ENCODE data around the gene VSTM4. TPM values are rescaled to one million over a fixed set of nuclear protein-coding genes. Genes with fewer than 3 reads are reported as not detected.

The VSTM4 gene
- total RNA-seq, 4 donors from 2014 or later: 11.8 to 26.2 (median 19.7) TPM

DNA sequence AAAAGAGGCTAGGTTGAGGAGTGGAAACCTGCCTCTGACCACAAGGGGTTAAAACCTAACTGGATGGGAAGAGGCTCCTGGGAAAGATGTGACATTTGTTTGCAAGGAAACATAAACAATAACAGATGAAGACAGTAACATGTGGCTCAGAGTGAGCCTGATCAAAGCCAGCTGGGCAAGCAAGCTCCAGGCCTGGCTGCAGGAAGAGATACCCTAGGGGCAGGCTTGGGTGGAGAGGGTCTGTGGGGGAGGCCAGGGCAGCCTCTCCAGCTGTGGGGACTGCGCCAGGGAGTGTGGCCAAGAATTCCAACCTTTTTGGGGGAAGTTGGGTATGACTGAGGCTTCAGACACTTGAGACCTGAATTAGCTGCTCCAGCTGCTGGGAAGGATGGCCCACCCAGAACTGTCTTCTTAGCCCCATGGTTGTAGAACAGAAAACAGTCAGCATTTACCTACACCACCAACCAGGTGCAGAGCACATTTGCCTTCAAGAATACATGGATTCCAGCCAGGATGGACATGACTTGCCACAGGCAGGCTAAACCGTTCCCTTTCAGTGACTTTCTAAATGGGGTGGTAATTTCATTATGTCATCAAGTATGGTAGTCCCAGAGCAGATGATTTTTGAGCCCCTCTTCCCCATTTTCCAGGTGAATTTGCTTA, 28.9 kb upstream of the VSTM4 start:
- DNase-seq (ENCODE audit: low spot score) (no peak), ATAC-seq (ENCODE audit: low FRiP score) (no peak)
- TF ChIP-seq, protein P1, sequence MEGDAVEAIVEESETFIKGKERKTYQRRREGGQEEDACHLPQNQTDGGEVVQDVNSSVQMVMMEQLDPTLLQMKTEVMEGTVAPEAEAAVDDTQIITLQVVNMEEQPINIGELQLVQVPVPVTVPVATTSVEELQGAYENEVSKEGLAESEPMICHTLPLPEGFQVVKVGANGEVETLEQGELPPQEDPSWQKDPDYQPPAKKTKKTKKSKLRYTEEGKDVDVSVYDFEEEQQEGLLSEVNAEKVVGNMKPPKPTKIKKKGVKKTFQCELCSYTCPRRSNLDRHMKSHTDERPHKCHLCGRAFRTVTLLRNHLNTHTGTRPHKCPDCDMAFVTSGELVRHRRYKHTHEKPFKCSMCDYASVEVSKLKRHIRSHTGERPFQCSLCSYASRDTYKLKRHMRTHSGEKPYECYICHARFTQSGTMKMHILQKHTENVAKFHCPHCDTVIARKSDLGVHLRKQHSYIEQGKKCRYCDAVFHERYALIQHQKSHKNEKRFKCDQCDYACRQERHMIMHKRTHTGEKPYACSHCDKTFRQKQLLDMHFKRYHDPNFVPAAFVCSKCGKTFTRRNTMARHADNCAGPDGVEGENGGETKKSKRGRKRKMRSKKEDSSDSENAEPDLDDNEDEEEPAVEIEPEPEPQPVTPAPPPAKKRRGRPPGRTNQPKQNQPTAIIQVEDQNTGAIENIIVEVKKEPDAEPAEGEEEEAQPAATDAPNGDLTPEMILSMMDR (IDR thresholded peaks at IDR 0.05): no peak

DNA sequence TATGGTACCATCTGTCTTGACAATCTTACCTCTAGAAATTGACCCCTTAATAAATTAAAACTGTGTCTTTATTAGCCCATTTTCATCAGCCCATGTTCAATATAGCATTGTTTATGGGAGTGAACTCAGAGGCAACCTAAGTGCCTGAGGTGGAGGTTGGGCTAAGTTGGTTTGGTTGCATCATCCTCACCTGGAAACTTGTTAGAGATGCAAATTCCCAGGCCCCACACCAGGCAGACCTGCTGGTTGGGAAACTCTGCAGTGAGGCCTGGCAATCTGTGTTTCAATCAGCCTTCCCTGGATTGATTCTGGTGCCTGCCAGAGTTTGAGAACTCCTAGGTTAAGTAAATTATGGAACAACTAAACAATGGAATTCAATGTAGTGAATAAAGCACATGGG, 27.9 kb upstream of the VSTM4 start:
- DNase-seq (ENCODE audit: low spot score) (no peak), ATAC-seq (ENCODE audit: low FRiP score) (no peak)

GRCh38 chr10:49141541-49142332, 26.4 kb upstream of the VSTM4 start:
- TF ChIP-seq, protein P1 (IDR thresholded peaks at IDR 0.05): no peak
- no peak for DNase-seq (ENCODE audit: low spot score)
- no peak for ATAC-seq (ENCODE audit: low FRiP score)

More for the DNA sequence above, 27.9 kb upstream of the VSTM4 start:
- TF ChIP-seq, protein P1 (IDR thresholded peaks at IDR 0.05): no peak

- TF ChIP-seq, protein P1 (IDR thresholded peaks at IDR 0.05): no peak
- DNase-seq (ENCODE audit: low spot score) (no peak), ATAC-seq (ENCODE audit: low FRiP score) (no peak)
Observed at GRCh38 chr10:49140304-49141177, 25.2 kb upstream of the VSTM4 start.

GRCh38 chr10:49139846-49140195, 24.5 kb upstream of the VSTM4 start:
- ATAC-seq (ENCODE audit: low FRiP score): no peak
- TF ChIP-seq, protein P1 (IDR thresholded peaks at IDR 0.05): no peak

DNA sequence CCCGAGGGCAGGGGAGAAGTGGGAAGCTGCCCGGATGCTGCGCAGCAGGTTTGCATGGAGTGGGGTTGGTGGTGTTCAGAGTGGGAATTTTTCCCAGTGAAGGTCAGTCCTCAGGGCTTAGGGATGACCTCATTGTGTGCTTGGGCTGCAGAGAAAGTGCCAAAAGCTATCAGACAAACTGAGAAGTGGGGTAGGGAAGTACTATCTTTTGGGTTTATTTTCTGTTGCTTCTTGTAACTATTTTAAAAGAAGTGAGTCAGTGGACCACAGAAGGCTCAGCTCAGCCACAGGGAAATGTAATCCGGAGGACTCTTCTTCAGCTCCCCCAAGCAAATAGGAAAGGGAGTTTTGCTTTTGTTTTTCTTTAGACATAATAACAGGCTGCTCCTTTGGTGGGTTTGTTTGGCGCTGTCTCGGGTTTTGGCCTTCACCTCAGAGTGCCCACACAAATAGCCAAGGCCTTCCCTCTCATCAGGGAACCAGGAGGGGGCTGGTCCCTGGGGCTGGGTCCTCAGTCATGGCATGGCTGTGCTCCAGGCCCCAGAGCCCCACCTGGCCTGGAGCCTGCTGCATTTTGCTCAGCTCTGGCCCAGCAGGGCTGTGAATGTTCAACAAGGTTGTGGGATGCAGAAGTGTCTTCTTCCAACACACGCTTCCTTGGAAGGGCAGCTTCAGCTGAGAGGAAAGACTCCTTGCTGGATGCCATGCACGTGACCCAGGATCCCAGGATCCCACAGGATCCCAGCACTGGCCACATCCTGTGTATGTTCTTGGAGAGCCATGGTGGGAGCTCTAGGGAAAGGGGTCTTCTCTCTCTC, 23.9 kb upstream of the VSTM4 start:
- ATAC-seq (ENCODE audit: low FRiP score): no peak
- TF ChIP-seq, protein P1 (IDR thresholded peaks at IDR 0.05): no peak
- DNase-seq (ENCODE audit: low spot score): no peak

More at GRCh38 chr10:49139846-49140195, 24.5 kb upstream of the VSTM4 start:
- DNase-seq (ENCODE audit: low spot score): no peak

All from omental fat pad (tissue), 4 donors.